Measurements from ENCODE around the gene YWHAH.

The YWHAH gene

GRCh38 chr22:31968022-31968421 is 23.7 kb downstream of the YWHAH start:
- H3K27ac ChIP-seq = no peak overlapping the region
- TF ChIP-seq ZFX (IDR thresholded peaks at IDR 0.05) (no peak), CTCF (conservative IDR thresholded peaks at IDR 0.05) (no peak)

GRCh38 chr22:31969789-31970489 is 25.6 kb downstream of the YWHAH start:
- TF ChIP-seq CTCF (conservative IDR thresholded peaks at IDR 0.05) = no peak
- TF ChIP-seq ZFX (IDR thresholded peaks at IDR 0.05) = no peak
- H3K27ac ChIP-seq = peak overlapping the region; percentile 30

GRCh38 chr22:31970490-31971444 is 26.4 kb downstream of the YWHAH start:
- TF ChIP-seq CTCF (conservative IDR thresholded peaks at IDR 0.05) = peak; percentile 99
- TF ChIP-seq ZFX (IDR thresholded peaks at IDR 0.05) = no peak
- peak overlapping the region; percentile 30 for H3K27ac ChIP-seq

GRCh38 chr22:31972180-31972579 is 27.8 kb downstream of the YWHAH start:
- no peak overlapping the region for H3K27ac ChIP-seq
- no peak for TF ChIP-seq CTCF (conservative IDR thresholded peaks at IDR 0.05)
- TF ChIP-seq ZFX (IDR thresholded peaks at IDR 0.05) = no peak

- TF ChIP-seq CTCF (conservative IDR thresholded peaks at IDR 0.05) (no peak), ZFX (IDR thresholded peaks at IDR 0.05) (no peak)
- H3K27ac ChIP-seq = no peak overlapping the region
These were observed 29.4 kb downstream of the YWHAH start for GRCh38 chr22:31973739-31974138.

- no peak for TF ChIP-seq ZFX (IDR thresholded peaks at IDR 0.05)
- peak; percentile 89 for TF ChIP-seq CTCF (conservative IDR thresholded peaks at IDR 0.05)
- no peak overlapping the region for H3K27ac ChIP-seq
These were observed 33.0 kb downstream of the YWHAH start for GRCh38 chr22:31977141-31977841.

All from C4-2B (cell line).